GM19239 (cell line): ENCODE results near the gene JAKMIP2.
"Not testable (repeated sequence)": the region's sequence is repeated elsewhere in the genome, so short reads cannot be mapped to it uniquely, and the experiment has no call there.

ENCODE experiments used
- DNase-seq: peaks from one replicate; pipeline ENCODE4 v3.0.0; 2011; ENCODE audit warnings: low spot score; ENCODE audit not compliant: insufficient read length
- FAIRE-seq: peaks from 2 replicates; lab custom pipeline; 2011; peaks lifted over from hg19 to GRCh38; lab: Jason Lieb, UNC

The JAKMIP2 gene

GRCh38 chr5:147782110-147783028 is at the start of gene JAKMIP2:
Gene JAKMIP2, minus strand, starts transcription at chr5:147782728. Its CDS starts 110,922 bp downstream, at chr5:147671806.
- DNase-seq (no peak), FAIRE-seq (no peak)

- DNase-seq (no peak), FAIRE-seq (no peak)
Observed at GRCh38 chr5:147831465-147831864, 48.9 kb upstream of the JAKMIP2 start, which contains the start of gene SPINK1. Gene SPINK1, minus strand, starts transcription at chr5:147831671. Its CDS starts 94 bp downstream, at chr5:147831577.

- DNase-seq, result no peak
- FAIRE-seq, result no peak
Observed at GRCh38 chr5:147830035-147830434, 47.5 kb upstream of the JAKMIP2 start.

- DNase-seq, FAIRE-seq: not testable (repeated sequence)
Observed at GRCh38 chr5:147827017-147827416, 44.5 kb upstream of the JAKMIP2 start.

- FAIRE-seq (no peak), DNase-seq (no peak)
Observed at GRCh38 chr5:147826361-147826760, 43.8 kb upstream of the JAKMIP2 start.

GRCh38 chr5:147822686-147823491 is 40.4 kb upstream of the JAKMIP2 start:
- DNase-seq, result no peak
- peak; percentile 66 for FAIRE-seq

- not testable (repeated sequence) for DNase-seq, FAIRE-seq
Observed at GRCh38 chr5:147822222-147822621, 39.7 kb upstream of the JAKMIP2 start.

GRCh38 chr5:147821766-147822165 is 39.2 kb upstream of the JAKMIP2 start:
- no peak for FAIRE-seq
- no peak for DNase-seq

GRCh38 chr5:147819261-147819770 is 36.8 kb upstream of the JAKMIP2 start:
- DNase-seq (no peak), FAIRE-seq (no peak)

- no peak for DNase-seq
- FAIRE-seq, result no peak
Observed at GRCh38 chr5:147818290-147818689, 35.8 kb upstream of the JAKMIP2 start.

GRCh38 chr5:147813696-147814095 is 31.2 kb upstream of the JAKMIP2 start:
- no peak for FAIRE-seq
- no peak for DNase-seq

GRCh38 chr5:147809830-147810666 is 27.5 kb upstream of the JAKMIP2 start:
- DNase-seq (no peak), FAIRE-seq (peak; percentile 28)

- FAIRE-seq (peak; percentile 11), DNase-seq (no peak)
Observed at GRCh38 chr5:147805030-147805454, 22.5 kb upstream of the JAKMIP2 start.

GRCh38 chr5:147804334-147804733 is 21.8 kb upstream of the JAKMIP2 start:
- DNase-seq (no peak), FAIRE-seq (no peak)

- DNase-seq (no peak), FAIRE-seq (no peak)
Observed at GRCh38 chr5:147803926-147804325, 21.4 kb upstream of the JAKMIP2 start.

GRCh38 chr5:147803161-147803560 is 20.6 kb upstream of the JAKMIP2 start:
- not testable (repeated sequence) for DNase-seq, FAIRE-seq

GRCh38 chr5:147801461-147801860 is 18.9 kb upstream of the JAKMIP2 start:
- FAIRE-seq (no peak), DNase-seq (no peak)

GRCh38 chr5:147800491-147800890 is 18.0 kb upstream of the JAKMIP2 start:
- no peak for DNase-seq
- no peak for FAIRE-seq

GRCh38 chr5:147796556-147797308 is 14.2 kb upstream of the JAKMIP2 start:
- FAIRE-seq (no peak), DNase-seq (no peak)
